SU-DHL-6 (cell line): ENCODE measurements around the gene WASHC1.
"Not testable (repeated sequence)": the region's sequence is repeated elsewhere in the genome, so short reads cannot be mapped to it uniquely, and the experiment has no call there.

Experiments
- EZH2phosphoT487 ChIP-seq: fragments of 200-600 bp; sonication (generic), shearing (Covaris generic); conservative IDR thresholded peaks from 2 replicates; pipeline ENCODE4 v1.6.1; 2018; ENCODE audit warnings: mild to moderate bottlenecking, antibody characterized with exemption, low read length, moderate library complexity, mixed read lengths
- TF ChIP-seq, protein P1 (sequence below): fragments of 200-600 bp; sonication (generic); IDR thresholded peaks from one replicate; pipeline ENCODE4 v1.5.1; 2017; ENCODE audit warnings: antibody characterized with exemption, mild to moderate bottlenecking, low read length, moderate library complexity; ENCODE audit not compliant: insufficient read depth, poor library complexity, severe bottlenecking

DNA sequence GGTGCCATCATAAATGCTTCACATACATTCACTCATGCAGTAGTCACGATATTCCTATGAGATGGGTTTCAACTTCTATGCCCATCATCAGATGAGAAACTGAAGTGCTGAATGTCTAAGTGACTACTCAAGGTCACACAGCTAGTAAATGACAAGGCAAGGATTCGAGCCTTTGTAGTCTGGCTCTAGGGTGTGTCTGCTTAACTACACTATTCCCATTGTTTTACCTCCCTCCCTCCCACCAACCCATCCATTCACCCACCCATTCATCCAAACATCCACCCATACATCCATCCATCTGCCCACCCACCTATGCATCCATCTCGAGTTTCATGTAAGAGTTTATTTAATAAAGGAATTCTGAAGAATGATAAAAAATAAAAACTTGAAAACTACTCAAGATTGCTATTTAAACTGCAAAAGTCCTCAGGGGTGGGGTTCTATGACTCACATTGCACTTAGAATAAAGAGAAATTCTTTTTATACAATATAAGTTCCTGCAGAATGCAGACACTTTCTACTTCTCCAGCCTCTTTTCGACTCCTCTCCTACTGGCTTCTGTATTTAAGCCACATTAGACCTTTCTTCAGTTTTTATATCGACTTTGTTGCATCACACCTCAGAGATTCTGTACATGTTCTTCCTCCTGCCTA is 19.1 kb upstream of the WASHC1 start:
- TF ChIP-seq, protein P1, sequence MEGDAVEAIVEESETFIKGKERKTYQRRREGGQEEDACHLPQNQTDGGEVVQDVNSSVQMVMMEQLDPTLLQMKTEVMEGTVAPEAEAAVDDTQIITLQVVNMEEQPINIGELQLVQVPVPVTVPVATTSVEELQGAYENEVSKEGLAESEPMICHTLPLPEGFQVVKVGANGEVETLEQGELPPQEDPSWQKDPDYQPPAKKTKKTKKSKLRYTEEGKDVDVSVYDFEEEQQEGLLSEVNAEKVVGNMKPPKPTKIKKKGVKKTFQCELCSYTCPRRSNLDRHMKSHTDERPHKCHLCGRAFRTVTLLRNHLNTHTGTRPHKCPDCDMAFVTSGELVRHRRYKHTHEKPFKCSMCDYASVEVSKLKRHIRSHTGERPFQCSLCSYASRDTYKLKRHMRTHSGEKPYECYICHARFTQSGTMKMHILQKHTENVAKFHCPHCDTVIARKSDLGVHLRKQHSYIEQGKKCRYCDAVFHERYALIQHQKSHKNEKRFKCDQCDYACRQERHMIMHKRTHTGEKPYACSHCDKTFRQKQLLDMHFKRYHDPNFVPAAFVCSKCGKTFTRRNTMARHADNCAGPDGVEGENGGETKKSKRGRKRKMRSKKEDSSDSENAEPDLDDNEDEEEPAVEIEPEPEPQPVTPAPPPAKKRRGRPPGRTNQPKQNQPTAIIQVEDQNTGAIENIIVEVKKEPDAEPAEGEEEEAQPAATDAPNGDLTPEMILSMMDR, result not testable (repeated sequence)
- TF ChIP-seq EZH2phosphoT487, result not testable (repeated sequence)
